ENCODE measurements around the gene ZNF652.

DNA sequence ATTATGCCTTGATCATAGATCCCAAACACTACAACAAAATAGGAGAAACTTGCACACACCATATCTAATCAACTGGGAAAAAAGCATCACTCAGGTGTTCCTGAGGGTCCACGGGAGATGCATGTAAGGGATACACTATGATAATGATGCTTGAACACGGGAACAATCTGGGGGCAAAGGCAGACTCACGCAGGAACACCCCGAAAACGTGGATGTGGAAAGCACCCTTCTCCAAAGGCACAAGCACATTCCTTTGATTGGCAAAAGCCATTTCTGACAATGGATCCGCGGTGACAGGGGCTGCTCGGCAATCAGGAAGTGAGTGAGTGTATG lies 1.3 kb downstream of the ZNF652 start:
- TF ChIP-seq, protein P1, sequence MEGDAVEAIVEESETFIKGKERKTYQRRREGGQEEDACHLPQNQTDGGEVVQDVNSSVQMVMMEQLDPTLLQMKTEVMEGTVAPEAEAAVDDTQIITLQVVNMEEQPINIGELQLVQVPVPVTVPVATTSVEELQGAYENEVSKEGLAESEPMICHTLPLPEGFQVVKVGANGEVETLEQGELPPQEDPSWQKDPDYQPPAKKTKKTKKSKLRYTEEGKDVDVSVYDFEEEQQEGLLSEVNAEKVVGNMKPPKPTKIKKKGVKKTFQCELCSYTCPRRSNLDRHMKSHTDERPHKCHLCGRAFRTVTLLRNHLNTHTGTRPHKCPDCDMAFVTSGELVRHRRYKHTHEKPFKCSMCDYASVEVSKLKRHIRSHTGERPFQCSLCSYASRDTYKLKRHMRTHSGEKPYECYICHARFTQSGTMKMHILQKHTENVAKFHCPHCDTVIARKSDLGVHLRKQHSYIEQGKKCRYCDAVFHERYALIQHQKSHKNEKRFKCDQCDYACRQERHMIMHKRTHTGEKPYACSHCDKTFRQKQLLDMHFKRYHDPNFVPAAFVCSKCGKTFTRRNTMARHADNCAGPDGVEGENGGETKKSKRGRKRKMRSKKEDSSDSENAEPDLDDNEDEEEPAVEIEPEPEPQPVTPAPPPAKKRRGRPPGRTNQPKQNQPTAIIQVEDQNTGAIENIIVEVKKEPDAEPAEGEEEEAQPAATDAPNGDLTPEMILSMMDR (IDR thresholded peaks at IDR 0.05; ENCODE audit: poor library complexity, severe bottlenecking): no peak
- TF ChIP-seq EZH2 (IDR thresholded peaks at IDR 0.05; ENCODE audit: borderline replicate concordance, insufficient read depth, low read length, poor library complexity, severe bottlenecking): no peak
- no peak for TF ChIP-seq RAD21 (conservative IDR thresholded peaks at IDR 0.05)

All from neural cell (in vitro differentiated cells).